H1 (cell line): ENCODE measurements around the gene LVRN. TPM values are rescaled to one million over a fixed set of nuclear protein-coding genes. Genes with fewer than 3 reads are reported as not detected.

ENCODE experiments used
- CTCF ChIA-PET: fragments of 300-600 bp; sonication (Branson Sonifier 250); formaldehyde crosslinking; loops from one replicate; lab custom pipeline; 2021; ENCODE audit not compliant: partially characterized antibody; lab: Charles Lee
- POLR2A ChIA-PET: fragments of 300-600 bp; sonication (Branson Sonifier 250); formaldehyde crosslinking; loops from one replicate; lab custom pipeline; 2021; ENCODE audit warnings: inconsistent platforms; ENCODE audit not compliant: partially characterized antibody; lab: Charles Lee
- DNase-seq, 2 experiments: peaks; one replicate each; pipeline versions ENCODE4 v3.0.0 to v3.0.0-alpha.2; 2010 to 2022; ENCODE audit warnings: low spot score in 2 of 2, low read depth in 1 of 2, mixed read lengths in 1 of 2
- FAIRE-seq: peaks from 2 replicates; lab custom pipeline; 2011; peaks lifted over from hg19 to GRCh38; lab: Jason Lieb, UNC
- H2AFZ ChIP-seq: 2 replicates; pipeline ENCODE4 v1.8.1; 2012; ENCODE audit warnings: low read length, inconsistent platforms
- H2AK5ac ChIP-seq: 2 replicates; pipeline ENCODE4 v1.6.1; 2013; ENCODE audit warnings: low read depth, low read length
- H2BK120ac ChIP-seq: replicated peaks from 2 replicates; pipeline ENCODE3; 2013; ENCODE audit warnings: low read depth, low read length, inconsistent platforms
- H2BK12ac ChIP-seq: 2 replicates; pipeline ENCODE4 v1.6.1; 2013; ENCODE audit warnings: low read depth, low read length
- H2BK15ac ChIP-seq: 2 replicates; pipeline ENCODE4 v1.6.1; 2013; ENCODE audit warnings: low read length
- H2BK20ac ChIP-seq: 2 replicates; pipeline ENCODE4 v1.6.1; 2013; ENCODE audit warnings: low read length
- H2BK5ac ChIP-seq: 2 replicates; pipeline ENCODE4 v1.6.1; 2013; ENCODE audit warnings: low read depth, low read length
- H3K14ac ChIP-seq: 2 replicates; pipeline ENCODE4 v1.6.1; 2013; ENCODE audit warnings: inconsistent platforms; ENCODE audit not compliant: insufficient read length
- H3K18ac ChIP-seq: 2 replicates; pipeline ENCODE4 v1.6.1; 2013; ENCODE audit warnings: low read length; ENCODE audit errors: extremely low read depth
- H3K23ac ChIP-seq: 2 replicates; pipeline ENCODE4 v1.6.1; 2013; ENCODE audit warnings: inconsistent platforms; ENCODE audit not compliant: insufficient read length
- H3K23me2 ChIP-seq: 2 replicates; pipeline ENCODE4 v1.6.1; 2013; ENCODE audit warnings: low read depth, low read length
- H3K27ac ChIP-seq: 2 replicates; pipeline ENCODE4 v1.6.1; 2011; ENCODE audit warnings: low read depth, low read length, inconsistent platforms
- H3K27me3 ChIP-seq, 4 experiments: replicated peaks in 1 of 4; 1 replicate in 1 of 4; 2 replicates in 3 of 4; pipeline versions ENCODE4 v1.6.1 to v1.8.1; 2011 to 2013; ENCODE audit warnings: low read length in 3 of 4, mild to moderate bottlenecking in 3 of 4, inconsistent platforms in 2 of 4, mixed read lengths in 2 of 4, moderate library complexity in 1 of 4; ENCODE audit not compliant: control insufficient read depth in 3 of 4, insufficient read depth in 3 of 4; ENCODE audit errors: extremely low read depth in 1 of 4
- H3K36me3 ChIP-seq, 4 experiments: 2 replicates each; pipeline versions ENCODE4 v1.6.1 to v1.8.1; 2011 to 2013; ENCODE audit warnings: mild to moderate bottlenecking in 4 of 4, low read length in 3 of 4, moderate library complexity in 2 of 4, control low read depth in 1 of 4, inconsistent platforms in 1 of 4; ENCODE audit not compliant: insufficient read depth in 4 of 4, control insufficient read depth in 2 of 4
- H3K4ac ChIP-seq: replicated peaks from 2 replicates; pipeline ENCODE3; 2013; ENCODE audit warnings: low read length, low read depth, mixed read lengths, inconsistent platforms; ENCODE audit not compliant: insufficient read length
- H3K4me1 ChIP-seq, 4 experiments: replicated peaks in 1 of 4; 1 replicate in 1 of 4; 2 replicates in 3 of 4; pipeline versions ENCODE4 v1.6.1 to v1.8.1; 2011 to 2013; ENCODE audit warnings: low read length in 3 of 4, inconsistent platforms in 2 of 4, mixed read lengths in 1 of 4; ENCODE audit not compliant: insufficient read depth in 4 of 4, control insufficient read depth in 3 of 4
- H3K4me2 ChIP-seq, 2 experiments: 2 replicates each; pipeline versions ENCODE4 v1.6.1 to v1.8.1; 2011 to 2013; ENCODE audit warnings: low read depth in 2 of 2, low read length in 2 of 2, control low read depth in 1 of 2, inconsistent platforms in 1 of 2, mild to moderate bottlenecking in 1 of 2; ENCODE audit not compliant: insufficient read depth in 1 of 2
- H3K4me3 ChIP-seq, 4 experiments: fragments of 200-600, 300-600 bp in 1 of 4; sonication (generic), shearing (Covaris generic), sonication (Bioruptor Twin) in 1 of 4; 2 replicates each; pipeline versions ENCODE4 v1.5.1 to v1.8.1; 2011 to 2016; ENCODE audit warnings: low read length in 4 of 4, low read depth in 3 of 4, control low read depth in 2 of 4, inconsistent platforms in 2 of 4, mild to moderate bottlenecking in 2 of 4, mixed read lengths in 1 of 4, moderate library complexity in 1 of 4; ENCODE audit not compliant: insufficient read depth in 2 of 4; ENCODE audit errors: extremely low read depth in 1 of 4
- H3K56ac ChIP-seq: replicated peaks from 2 replicates; pipeline ENCODE3; 2013; ENCODE audit warnings: low read depth, mild to moderate bottlenecking, mixed read lengths, low read length, inconsistent platforms; ENCODE audit not compliant: insufficient read length
- H3K79me1 ChIP-seq: 2 replicates; pipeline ENCODE4 v1.6.1; 2013; ENCODE audit warnings: low read depth, low read length, control low read depth
- H3K79me2 ChIP-seq, 2 experiments: 2 replicates each; pipeline versions ENCODE4 v1.6.1 to v1.8.1; 2012 to 2013; ENCODE audit warnings: low read length in 2 of 2, mild to moderate bottlenecking in 2 of 2, inconsistent platforms in 1 of 2; ENCODE audit not compliant: insufficient read depth in 2 of 2, control insufficient read depth in 1 of 2
- H3K9ac ChIP-seq, 4 experiments: replicated peaks in 1 of 4; 1 replicate in 1 of 4; 2 replicates in 3 of 4; pipeline versions ENCODE4 v1.6.1 to v1.8.1; 2011 to 2013; ENCODE audit warnings: low read depth in 3 of 4, low read length in 3 of 4, control low read depth in 2 of 4, mild to moderate bottlenecking in 2 of 4, moderate library complexity in 2 of 4, inconsistent platforms in 1 of 4; ENCODE audit errors: extremely low read depth in 1 of 4
- H3K9me3 ChIP-seq, 2 experiments: 2 replicates each; pipeline versions ENCODE4 v1.6.1 to v1.8.1; 2012 to 2013; ENCODE audit warnings: mild to moderate bottlenecking in 2 of 2, moderate library complexity in 2 of 2, control low read depth in 1 of 2, inconsistent platforms in 1 of 2, low read depth in 1 of 2, low read length in 1 of 2, mixed read lengths in 1 of 2; ENCODE audit not compliant: insufficient read depth in 2 of 2
- H4K20me1 ChIP-seq, 2 experiments: replicated peaks in 1 of 2; 2 replicates each; pipeline versions ENCODE3 to v1.8.1; 2011 to 2013; ENCODE audit warnings: inconsistent platforms in 2 of 2, low read length in 2 of 2, mild to moderate bottlenecking in 1 of 2; ENCODE audit not compliant: insufficient read depth in 2 of 2, control insufficient read depth in 1 of 2
- H4K5ac ChIP-seq: 2 replicates; pipeline ENCODE4 v1.6.1; 2013; ENCODE audit warnings: low read length, low read depth, mixed read lengths, inconsistent platforms; ENCODE audit not compliant: insufficient read length
- H4K8ac ChIP-seq: 2 replicates; pipeline ENCODE4 v1.8.0; 2013; ENCODE audit warnings: mild to moderate bottlenecking, moderate library complexity, low read length, inconsistent platforms; ENCODE audit not compliant: insufficient read depth; ENCODE audit errors: extremely low read depth
- H4K91ac ChIP-seq: replicated peaks from 2 replicates; pipeline ENCODE3; 2013; ENCODE audit warnings: low read length, mixed read lengths, inconsistent platforms; ENCODE audit not compliant: insufficient read length
- BRCA1 ChIP-seq: IDR thresholded peaks from 2 replicates; pipeline ENCODE4 v1.6.1; 2012; ENCODE audit warnings: low read depth, low read length, improper control_type of control experiment
- CHD2 ChIP-seq: IDR thresholded peaks from 2 replicates; pipeline ENCODE4 v1.6.1; 2012; ENCODE audit warnings: low read length, improper control_type of control experiment
- EZH2 ChIP-seq: fragments of 200-600 bp; sonication (generic); IDR thresholded peaks from 2 replicates; pipeline ENCODE4 v1.7.1; 2012; ENCODE audit warnings: low read depth, mild to moderate bottlenecking, moderate library complexity, low read length, inconsistent platforms; ENCODE audit not compliant: severe bottlenecking
- FOSL1 ChIP-seq: IDR thresholded peaks from 2 replicates; pipeline ENCODE4 v1.6.1; 2011; ENCODE audit warnings: mild to moderate bottlenecking, low read depth, low read length, moderate library complexity; ENCODE audit not compliant: insufficient read depth
- HDAC2 ChIP-seq, 2 experiments: fragments of 300-600 bp in 1 of 2; sonication (generic) in 1 of 2; IDR thresholded peaks; 2 replicates each; pipeline ENCODE4 v1.6.1; 2011 to 2012; ENCODE audit warnings: low read depth in 2 of 2, low read length in 2 of 2, mild to moderate bottlenecking in 2 of 2, moderate library complexity in 2 of 2, borderline replicate concordance in 1 of 2, inconsistent platforms in 1 of 2
- HDAC6 ChIP-seq: IDR thresholded peaks from one replicate; pipeline ENCODE4 v1.7.1; 2012; ENCODE audit warnings: low read depth, mild to moderate bottlenecking, inconsistent platforms, low read length, moderate library complexity
- KDM5A ChIP-seq: fragments of 200-600 bp; IDR thresholded peaks from 2 replicates; pipeline ENCODE4 v1.7.1; 2012; ENCODE audit warnings: mild to moderate bottlenecking, low read length, inconsistent platforms, mixed read lengths
- NANOG ChIP-seq: IDR thresholded peaks from 2 replicates; pipeline ENCODE4 v1.6.1; 2011; ENCODE audit warnings: low read length, low read depth, mild to moderate bottlenecking, inconsistent platforms; ENCODE audit not compliant: insufficient read depth, poor library complexity, severe bottlenecking
- RBBP5 ChIP-seq: IDR thresholded peaks from 2 replicates; pipeline ENCODE4 v1.7.1; 2012; ENCODE audit warnings: low read depth, mild to moderate bottlenecking, inconsistent platforms, low read length, moderate library complexity, borderline replicate concordance
- RNF2 ChIP-seq: fragments of 200-900, 300-1000 bp; sonication (generic); IDR thresholded peaks from 2 replicates; pipeline ENCODE4 v1.7.1; 2016; ENCODE audit warnings: borderline replicate concordance, low read depth, mild to moderate bottlenecking, antibody characterized with exemption, low read length; ENCODE audit not compliant: poor library complexity, severe bottlenecking; ENCODE audit errors: missing control alignments
- SIRT6 ChIP-seq: IDR thresholded peaks from one replicate; pipeline ENCODE4 v1.7.1; 2012; ENCODE audit warnings: low read length, inconsistent platforms
- TBP ChIP-seq: IDR thresholded peaks from 2 replicates; pipeline ENCODE4 v1.6.1; 2011; ENCODE audit warnings: low read depth, low read length, improper control_type of control experiment
- YY1 ChIP-seq: IDR thresholded peaks from 2 replicates; pipeline ENCODE4 v1.6.1; 2011; ENCODE audit warnings: low read depth, mild to moderate bottlenecking, low read length
- WGBS, 2 experiments: shearing (Covaris generic) in 1 of 2; methylation state at CpG; one replicate each; pipeline versions ENCODE4 v1.1.6 to v1.1.7; 2013 to 2015; ENCODE audit warnings: low lambda C conversion rate in 2 of 2, mixed read lengths in 2 of 2, inconsistent platforms in 1 of 2, low coverage in 1 of 2, missing lambda C conversion rate in 1 of 2; ENCODE audit not compliant: insufficient replicate concordance in 2 of 2, insufficient coverage in 1 of 2, insufficient read length in 1 of 2; ENCODE audit errors: extremely low coverage in 1 of 2, missing lambda C conversion rate in 1 of 2; 5-methylcytosine and 5-hydroxymethylcytosine counted together
- polyA plus RNA-seq, 7 experiments: library from polyadenylated mRNA; depleted of rRNA in 3 of 7; stranded (reverse) in 5 of 7; unstranded in 2 of 7; fragments of >200 nt in 5 of 7; fragments of 200-250 nt in 2 of 7; gene quantifications; 1 replicate in 5 of 7; 2 replicates in 1 of 7; 4 replicates in 1 of 7; pipeline versions ENCODE4 v1.2.1 to v1.2.3, GENCODE V29; 2011 to 2013; ENCODE audit warnings: missing spikeins in 2 of 7, mixed read lengths in 2 of 7
- total RNA-seq: library from RNA; stranded (reverse); fragmentation: NEBNext Ultra II Directional; extraction: Animal tissue kit (Norgen Biotek cat#: 25700); gene quantifications from 2 replicates; pipeline ENCODE4 v1.2.1, GENCODE V29; 2021

The LVRN gene
- total and polyA plus RNA-seq, 2 of the 8 experiments (the other 6 are each of a cell fraction or from before 2014, with no cell fraction given) = 0.08 to 0.09 TPM

DNA sequence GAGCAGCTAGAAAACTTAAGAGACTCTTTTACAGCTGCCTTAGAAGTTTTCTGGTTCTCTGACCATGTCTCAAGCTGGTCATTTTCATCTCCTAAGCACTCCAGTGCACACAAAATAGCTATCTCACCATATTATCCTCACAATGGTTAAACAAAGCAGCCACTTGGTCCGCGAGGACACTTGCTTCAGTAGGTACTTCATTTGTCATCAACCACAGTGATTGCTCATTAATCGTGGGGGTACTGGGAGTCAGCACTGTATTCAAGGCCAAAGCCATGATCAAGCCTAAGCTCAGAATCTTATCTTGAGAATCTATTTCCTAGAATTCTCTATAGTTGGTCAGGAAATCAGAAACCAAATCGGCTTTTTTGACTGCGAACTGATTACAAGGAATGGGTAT, 72.8 kb downstream of the LVRN start:
- Histone ChIP-seq H3K79me1 (no peaks in the 10 kb centered on the region), H3K27ac (no peak overlapping the region), H4K20me1 (no peaks in the 10 kb centered on the region), H2BK12ac (no peak overlapping the region), H4K8ac (no peak overlapping the region), H3K27me3 (no peaks in the 10 kb centered on the region; a peak in 1 of 7 replicates), H2BK15ac (no peak overlapping the region), H3K9ac (no peak overlapping the region), H3K4ac (no peak overlapping the region), H3K9me3 (no peaks in the 10 kb centered on the region), H3K18ac (no peak overlapping the region), H2AFZ (no peak overlapping the region), H4K91ac (no peak overlapping the region), H2BK120ac (no peak overlapping the region), H3K4me2 (no peak overlapping the region), H3K14ac (no peak overlapping the region), H3K23me2 (no peaks in the 10 kb centered on the region), H3K23ac (no peak overlapping the region), H3K4me3 (no peak overlapping the region), H2BK5ac (no peak overlapping the region), H2AK5ac (no peak overlapping the region), H2BK20ac (no peak overlapping the region), H3K56ac (no peak overlapping the region), H3K36me3 (no peaks in the 10 kb centered on the region), H3K79me2 (no peaks in the 10 kb centered on the region), H3K4me1 (peaks cover 0 to 6% (median 0%) of the 10 kb centered on the region in 4 experiments; a peak in 1 of 7 replicates), H4K5ac (no peak overlapping the region)
- POLR2A ChIA-PET = no interaction called here
- CTCF ChIA-PET = interaction anchor here (0.9 to 2.3 kb wide), 4 partner anchors 34 to 460 kb away, joined by 3 to 15 read pairs (median 4); no protein-coding TSS in a partner anchor
- no peak for DNase-seq
- FAIRE-seq = no peak
- 91% methylated on average over 5 of the region's 5 CpGs; no CpG with 5 or more reads in 1 of the 2 experiments for WGBS, 2 experiments
- TF ChIP-seq EZH2 = no peak
- TF ChIP-seq TBP = no peak
- TF ChIP-seq NANOG = no peak
- TF ChIP-seq KDM5A = no peak
- TF ChIP-seq YY1 = no peak
- TF ChIP-seq HDAC2 (IDR thresholded peaks at IDR 0.05; ENCODE audit: borderline replicate concordance in 1 of 2, low read depth in 2 of 2, low read length in 2 of 2) = no peak
- no peak for TF ChIP-seq CHD2
- no peak for TF ChIP-seq RNF2
- TF ChIP-seq FOSL1 = no peak
- no peak for TF ChIP-seq RBBP5
- TF ChIP-seq BRCA1 = no peak
- no peak for TF ChIP-seq HDAC6
- no peak for TF ChIP-seq SIRT6
